PFSK-1 (cell line): ENCODE results near the gene SLC29A2.

Experiments used
- FOXP2 ChIP-seq: optimal IDR thresholded peaks from 2 replicates; pipeline ENCODE3; 2011; ENCODE audit warnings: borderline replicate concordance, control low read depth, inconsistent platforms; ENCODE audit not compliant: insufficient read depth; ENCODE audit errors: extremely low read length, extremely low read depth
- POLR2AphosphoS5 ChIP-seq: IDR thresholded peaks from 2 replicates; pipeline ENCODE4 v1.6.1; 2012; ENCODE audit warnings: low read depth, mild to moderate bottlenecking, control low read depth, low read length, moderate library complexity
- REST ChIP-seq, 2 experiments: IDR thresholded peaks; 2 replicates each; pipeline versions ENCODE4 v1.6.1 to v1.8.0; 2011 to 2012; ENCODE audit warnings: low read depth in 2 of 2, low read length in 2 of 2, control low read depth in 1 of 2, inconsistent platforms in 1 of 2, mild to moderate bottlenecking in 1 of 2, moderate library complexity in 1 of 2; ENCODE audit not compliant: insufficient read depth in 1 of 2
- SIN3A ChIP-seq: IDR thresholded peaks from 2 replicates; pipeline ENCODE4 v1.6.1; 2012; ENCODE audit warnings: mild to moderate bottlenecking, low read length, moderate library complexity, borderline replicate concordance; ENCODE audit not compliant: insufficient read depth
- TAF1 ChIP-seq: IDR thresholded peaks from 2 replicates; pipeline ENCODE4 v1.6.1; 2012; ENCODE audit warnings: low read length, control low read depth, borderline replicate concordance; ENCODE audit not compliant: insufficient read depth

Gene SLC29A2

GRCh38 chr11:66343176-66343575 lies 28.4 kb downstream of the SLC29A2 start:
- TF ChIP-seq POLR2AphosphoS5 (no peak), REST (IDR thresholded peaks at IDR 0.05; ENCODE audit: insufficient read depth in 1 of 2, low read depth in 2 of 2, low read length in 2 of 2) (no peak), FOXP2 (no peak), TAF1 (no peak), SIN3A (no peak)

GRCh38 chr11:66341502-66342126 lies 29.9 kb downstream of the SLC29A2 start:
- no peak for TF ChIP-seq TAF1
- TF ChIP-seq FOXP2 = no peak
- TF ChIP-seq SIN3A = no peak
- TF ChIP-seq REST (IDR thresholded peaks at IDR 0.05; ENCODE audit: insufficient read depth in 1 of 2, low read depth in 2 of 2, low read length in 2 of 2) = no peak
- no peak for TF ChIP-seq POLR2AphosphoS5

- TF ChIP-seq POLR2AphosphoS5 (no peak), REST (IDR thresholded peaks at IDR 0.05; ENCODE audit: insufficient read depth in 1 of 2, low read depth in 2 of 2, low read length in 2 of 2) (no peak), FOXP2 (no peak), TAF1 (no peak)
Observed at GRCh38 chr11:66340596-66341501, 30.7 kb downstream of the SLC29A2 start.

- no peak for TF ChIP-seq FOXP2
- TF ChIP-seq REST (IDR thresholded peaks at IDR 0.05; ENCODE audit: insufficient read depth in 1 of 2, low read depth in 2 of 2, low read length in 2 of 2) = no peak
- TF ChIP-seq SIN3A = no peak
- no peak for TF ChIP-seq TAF1
- no peak for TF ChIP-seq POLR2AphosphoS5
Observed at GRCh38 chr11:66339686-66340483, 31.7 kb downstream of the SLC29A2 start.
